HG03066 (cell line): ENCODE data around the gene KCTD10.
"Not testable (repeated sequence)": the region's sequence is repeated elsewhere in the genome, so short reads cannot be mapped to it uniquely, and the experiment has no call there.

Experiments used
- ATAC-seq: cut with Tn5 transposase; IDR thresholded peaks from one replicate; pipeline ENCODE4 v1.9.1; 2021; ENCODE audit warnings: low read depth; ENCODE audit not compliant: unreplicated experiment

Gene KCTD10

DNA sequence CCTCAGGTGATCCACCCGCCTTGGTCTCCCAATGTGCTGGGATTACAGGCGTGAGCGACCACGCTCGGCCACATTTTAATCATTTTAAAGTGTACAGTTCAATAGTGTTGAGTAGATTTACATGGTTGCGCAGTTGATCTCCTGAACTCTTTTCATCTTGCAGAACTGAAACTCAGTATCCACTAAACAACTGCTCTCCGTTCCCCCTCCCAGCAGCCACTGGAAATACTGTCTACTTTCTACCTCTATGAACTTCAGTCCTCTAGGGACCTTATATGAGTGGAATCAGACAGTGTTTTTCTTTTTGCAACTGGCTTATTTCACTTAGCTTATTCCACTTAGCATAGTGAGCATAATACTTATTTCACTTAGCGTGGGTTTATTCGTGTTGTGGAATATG is 53.7 kb downstream of the KCTD10 start:
- no peak for ATAC-seq

DNA sequence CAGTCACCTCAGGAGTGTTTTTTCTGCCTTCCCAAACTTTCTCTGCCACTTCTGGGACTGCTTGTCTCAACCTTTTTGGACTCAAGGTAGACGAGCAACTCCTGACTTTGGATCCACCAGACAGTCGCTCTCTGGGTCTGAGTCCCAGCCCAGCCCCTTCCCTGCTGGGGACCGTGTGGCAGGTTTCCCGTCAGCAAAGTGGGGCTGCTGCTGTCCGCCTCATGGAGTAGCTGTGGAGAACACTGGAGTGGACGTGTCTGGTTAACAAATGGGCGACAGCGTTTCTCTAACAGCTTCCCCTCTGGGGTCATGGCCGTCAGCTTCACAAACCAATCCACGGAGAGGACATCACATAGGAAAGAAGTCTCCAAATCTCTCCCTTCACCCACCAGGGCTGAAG is 54.8 kb downstream of the KCTD10 start:
- no peak for ATAC-seq

DNA sequence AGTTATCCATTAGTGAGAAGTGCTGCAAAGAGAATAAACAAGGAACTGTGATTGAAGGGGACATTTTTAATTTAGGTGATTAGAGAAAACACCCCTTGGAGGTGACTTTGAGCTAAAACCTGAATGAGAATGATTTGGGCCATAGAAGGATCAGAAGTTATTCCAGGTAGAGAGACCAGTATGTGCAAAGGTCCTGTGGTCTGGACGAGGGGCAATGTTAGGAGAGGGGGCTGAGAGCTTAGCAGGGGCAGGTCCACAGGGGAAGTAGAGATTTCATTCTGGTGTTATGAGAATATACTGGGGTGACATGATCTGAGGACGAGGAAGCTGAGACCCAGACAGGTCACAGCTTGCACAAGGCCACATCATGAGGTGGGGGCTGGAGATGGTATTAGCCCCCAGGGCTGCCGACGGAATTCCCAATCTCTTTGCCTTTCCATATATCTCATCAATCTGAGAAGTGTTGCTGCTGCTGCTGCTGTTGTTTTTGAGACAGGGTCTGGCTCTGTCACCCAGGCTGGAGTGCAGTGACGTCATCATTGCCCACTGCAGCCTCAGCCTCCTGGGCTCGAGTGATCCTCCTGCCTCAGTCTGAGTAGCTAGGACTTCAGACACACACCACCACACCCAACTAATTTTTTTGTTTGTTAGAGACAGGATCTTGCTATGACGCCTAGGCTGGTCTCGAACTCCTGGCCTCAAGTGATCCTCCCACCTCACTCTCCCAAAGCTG is 55.6 kb downstream of the KCTD10 start:
- no peak for ATAC-seq

DNA sequence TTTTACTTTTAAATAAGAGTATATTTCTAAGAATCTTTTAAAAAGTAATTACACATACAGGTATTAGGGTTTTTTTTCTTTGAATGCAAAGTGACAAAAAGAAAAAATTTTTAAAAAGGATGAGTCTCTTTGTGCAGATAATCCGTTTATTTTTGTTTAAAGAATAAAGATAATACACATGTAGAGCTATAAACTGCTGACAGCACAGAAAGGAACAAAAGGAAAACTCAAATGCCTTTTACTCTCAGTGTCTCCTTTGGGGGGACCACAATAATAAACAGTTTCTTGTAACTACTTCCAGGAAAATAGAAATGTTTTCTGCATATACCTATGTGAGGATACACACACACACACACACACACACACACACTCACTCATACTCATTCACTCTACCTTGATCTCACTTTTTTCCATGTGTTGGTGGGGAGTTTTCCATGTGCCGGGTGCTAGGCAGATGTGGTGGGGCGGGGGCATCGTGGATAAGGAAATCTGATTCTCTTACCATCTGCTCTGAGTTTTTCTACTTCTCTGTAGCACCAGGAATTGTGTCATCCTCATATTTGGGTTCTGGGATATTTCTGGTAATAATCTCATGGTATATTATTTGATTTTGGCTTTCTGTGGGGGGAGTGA is 58.1 kb downstream of the KCTD10 start:
- no peak for ATAC-seq

DNA sequence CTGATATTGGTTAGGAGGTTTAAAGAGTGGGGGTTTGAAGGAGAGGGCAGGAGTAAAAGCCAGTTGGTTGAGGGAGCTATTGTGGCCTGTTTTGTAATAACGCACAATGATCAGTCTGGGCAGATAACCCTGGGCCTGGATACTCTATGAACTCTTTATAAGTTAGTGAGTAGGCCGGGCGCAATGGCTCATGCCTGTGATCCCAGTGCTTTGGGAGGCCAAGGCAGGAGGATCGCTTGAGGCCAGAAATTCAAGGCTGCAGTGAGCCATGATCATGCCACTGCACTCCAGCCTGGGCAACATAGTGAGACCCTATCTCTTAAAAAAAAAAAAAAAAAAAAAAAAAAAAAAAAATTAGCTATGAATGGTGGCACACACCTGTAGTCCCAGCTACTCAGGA is 71.0 kb downstream of the KCTD10 start:
- not testable (repeated sequence) for ATAC-seq

DNA sequence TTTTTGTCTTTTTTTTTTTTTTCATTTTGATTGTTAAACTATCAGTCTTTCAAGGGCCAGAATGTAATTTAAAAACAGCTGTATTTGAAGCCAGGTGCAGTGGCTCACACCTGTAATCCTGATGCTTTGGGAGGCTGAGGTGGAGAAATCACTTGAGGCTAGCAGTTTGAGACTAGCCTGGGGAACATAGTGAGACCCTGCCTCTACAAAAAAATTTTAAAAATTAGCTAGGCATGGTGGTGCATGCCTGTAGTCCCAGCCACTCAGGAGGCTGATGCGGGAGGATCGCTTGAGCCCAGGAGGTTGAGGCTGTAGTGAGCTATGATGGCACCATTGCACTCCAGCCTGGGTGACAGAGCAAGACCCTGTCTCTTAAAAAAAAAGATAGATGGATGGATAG is 72.3 kb downstream of the KCTD10 start:
- ATAC-seq: not testable (repeated sequence)
